K562 (cell line): Measurements from ENCODE around the gene LIPE. TPM values are rescaled to one million over a fixed set of nuclear protein-coding genes. Genes with fewer than 3 reads are reported as not detected.

ENCODE experiments used
- ATAC-seq: fragments of 200-7000 bp; cut with Tn5 transposase; 3 replicates; pipeline ENCODE4 v1.9.1; 2020; ENCODE audit warnings: moderate library complexity
- BruUV-seq: library from RNA; stranded (reverse); fragments of 400-500 nt; replicated peaks from 2 replicates; lab custom pipeline; 2021; lab: Mats Ljungman, UMichigan
- CTCF ChIA-PET: fragments of 300-600 bp; formaldehyde crosslinking; extraction: SDS; loops from one replicate; lab custom pipeline; 2021; ENCODE audit warnings: low intra/inter-chr PET ratio; lab: Yijun Ruan, JAX
- POLR2A ChIA-PET: fragments of 300-600, 350-650 bp; sonication (Branson Sonifier 250); formaldehyde crosslinking; extraction: SDS; loops from one replicate; lab custom pipeline; 2021; ENCODE audit warnings: antibody characterized with exemption, inconsistent platforms; lab: Yijun Ruan, JAX
- DNase-seq, 4 experiments: peaks; one replicate each; pipeline versions ENCODE4 v3.0.0 to v3.0.0-alpha.2; 2011 to 2018; ENCODE audit warnings: low spot score in 3 of 4, mixed read lengths in 3 of 4; ENCODE audit errors: extremely low read depth in 1 of 4
- FAIRE-seq: peaks from 2 replicates; lab custom pipeline; 2011; peaks lifted over from hg19 to GRCh38; lab: Jason Lieb, UNC
- H2AFZ ChIP-seq: 2 replicates; pipeline ENCODE4 v1.6.0; 2011; ENCODE audit warnings: low read depth, low read length, control low read depth, inconsistent platforms
- H3K27ac ChIP-seq: fragments of 200-600 bp; 3 replicates; pipeline ENCODE4 v1.8.0; 2011; ENCODE audit warnings: low read depth, mild to moderate bottlenecking, control low read depth, inconsistent platforms, low read length, moderate library complexity, mixed read lengths; ENCODE audit errors: extremely low read depth
- H3K27me3 ChIP-seq, 2 experiments: fragments of 300-600 bp in 1 of 2; 2 replicates in 1 of 2; 3 replicates in 1 of 2; pipeline versions ENCODE4 v1.6.0 to v1.8.0; 2011; ENCODE audit warnings: inconsistent platforms in 2 of 2, low read length in 2 of 2, mild to moderate bottlenecking in 1 of 2, mixed read lengths in 1 of 2, moderate library complexity in 1 of 2; ENCODE audit not compliant: control insufficient read depth in 2 of 2, insufficient read depth in 2 of 2
- H3K36me3 ChIP-seq: fragments of 300-600 bp; 3 replicates; pipeline ENCODE4 v1.8.0; 2011; ENCODE audit warnings: mild to moderate bottlenecking, low read length, inconsistent platforms; ENCODE audit not compliant: control insufficient read depth, insufficient read depth
- H3K4me1 ChIP-seq, 2 experiments: fragments of 200-600 bp in 1 of 2; replicated peaks in 1 of 2; 2 replicates in 1 of 2; 3 replicates in 1 of 2; pipeline versions ENCODE4 v1.5.1 to v1.8.0; 2011; ENCODE audit warnings: inconsistent platforms in 2 of 2, low read length in 2 of 2, mild to moderate bottlenecking in 1 of 2, mixed read lengths in 1 of 2, moderate library complexity in 1 of 2; ENCODE audit not compliant: control insufficient read depth in 2 of 2, insufficient read depth in 2 of 2
- H3K4me2 ChIP-seq: 2 replicates; pipeline ENCODE4 v1.6.1; 2011; ENCODE audit warnings: low read length, control low read depth, inconsistent platforms, mixed read lengths; ENCODE audit not compliant: insufficient read depth
- H3K4me3 ChIP-seq: fragments of 200-600 bp; sonication (generic), shearing (Covaris generic); 2 replicates; pipeline ENCODE4 v1.5.1; 2016; ENCODE audit warnings: control low read depth, inconsistent platforms
- H3K79me2 ChIP-seq: fragments of 200-600 bp; 3 replicates; pipeline ENCODE4 v1.8.0; 2011; ENCODE audit warnings: low read length, inconsistent platforms; ENCODE audit not compliant: control insufficient read depth, insufficient read depth
- H3K9ac ChIP-seq, 2 experiments: 2 replicates each; pipeline versions ENCODE4 v1.6.0 to v1.6.1; 2011; ENCODE audit warnings: low read depth in 2 of 2, low read length in 2 of 2, control low read depth in 1 of 2, inconsistent platforms in 1 of 2, mild to moderate bottlenecking in 1 of 2, mixed read lengths in 1 of 2; ENCODE audit not compliant: insufficient read depth in 1 of 2
- H3K9me1 ChIP-seq: one replicate; pipeline ENCODE4 v1.6.0; 2011; ENCODE audit warnings: inconsistent platforms, mild to moderate bottlenecking, low read length, moderate library complexity; ENCODE audit not compliant: control insufficient read depth, insufficient read depth
- H3K9me3 ChIP-seq: replicated peaks from 2 replicates; pipeline ENCODE4 v1.5.1; 2011; ENCODE audit warnings: low read depth, low read length, inconsistent platforms; ENCODE audit not compliant: control insufficient read depth, insufficient read depth
- H4K20me1 ChIP-seq: replicated peaks from 2 replicates; pipeline ENCODE4 v1.6.1; 2011; ENCODE audit warnings: low read length, inconsistent platforms, mixed read lengths; ENCODE audit not compliant: control insufficient read depth, insufficient read depth
- BCOR ChIP-seq: fragments of 450-650 bp; IDR thresholded peaks from 2 replicates; pipeline ENCODE4 v1.6.1; 2016
- CHD4 ChIP-seq: fragments of 200-600 bp; sonication (generic); IDR thresholded peaks from 3 replicates; pipeline ENCODE4 v1.6.1; 2012; ENCODE audit warnings: low read depth, mild to moderate bottlenecking, mixed read lengths, low read length, inconsistent platforms; ENCODE audit not compliant: insufficient read depth, insufficient replicate concordance, poor library complexity, severe bottlenecking
- ELF1 ChIP-seq: fragments of 200-800 bp; sonication (Bioruptor generic); IDR thresholded peaks from 2 replicates; pipeline ENCODE4 v1.6.1; 2016; ENCODE audit warnings: missing genetic modification characterization, missing compliant biosample characterization
- HMGN3 ChIP-seq: IDR thresholded peaks from 2 replicates; pipeline ENCODE4 v1.6.1; 2011; ENCODE audit warnings: borderline replicate concordance, low read depth, mild to moderate bottlenecking, mixed read lengths, low read length; ENCODE audit not compliant: insufficient read length; ENCODE audit errors: extremely low read depth
- MED1 ChIP-seq: sonication (generic); formaldehyde crosslinking; IDR thresholded peaks from 2 replicates; pipeline ENCODE4 v1.8.1; 2023; ENCODE audit warnings: missing genetic modification reagents, borderline replicate concordance
- NFIX ChIP-seq: fragments of 250-450 bp; sonication (Bioruptor Pico); IDR thresholded peaks from 2 replicates; pipeline ENCODE4 v1.4.0; 2020; ENCODE audit warnings: low read depth, mild to moderate bottlenecking, moderate library complexity
- RAD51 ChIP-seq: fragments of 450-650 bp; IDR thresholded peaks from 2 replicates; pipeline ENCODE4 v1.7.1; 2016; ENCODE audit warnings: low read depth, mild to moderate bottlenecking, borderline replicate concordance
- RCOR1 ChIP-seq, 2 experiments: IDR thresholded peaks; 2 replicates each; pipeline ENCODE4 v1.6.1; 2012; ENCODE audit warnings: low read depth in 2 of 2, low read length in 2 of 2, borderline replicate concordance in 1 of 2, improper control_type of control experiment in 1 of 2
- SAP30 ChIP-seq: fragments of 200-600 bp; sonication (generic); IDR thresholded peaks from 2 replicates; pipeline ENCODE4 v1.6.1; 2012; ENCODE audit warnings: borderline replicate concordance, low read depth, mild to moderate bottlenecking, moderate library complexity, low read length, control low read depth, inconsistent platforms; ENCODE audit not compliant: insufficient read depth, poor library complexity, severe bottlenecking
- WGBS: fragments of 100-300 bp; shearing (Covaris generic); methylation state at CpG from one replicate; pipeline ENCODE4 v1.1.6; 2016; ENCODE audit warnings: low coverage, mixed read lengths; ENCODE audit not compliant: insufficient coverage; ENCODE audit errors: missing lambda C conversion rate; 5-methylcytosine and 5-hydroxymethylcytosine counted together
- in situ Hi-C: fragments of 300-500 bp; cut with MboI; formaldehyde crosslinking; loops from 4 replicates; pipeline ENCODE4 v1.15.0; 2018; ENCODE audit warnings: inconsistent platforms, mixed read lengths
- intact Hi-C: fragments of 100-400 bp; cut with micrococcal nuclease; formaldehyde crosslinking; loops from 2 replicates; pipeline ENCODE4 v1.14.2; 2022
- polyA plus RNA-seq, 8 experiments: library from polyadenylated mRNA; depleted of rRNA in 4 of 8; stranded (reverse) in 5 of 8; unstranded in 3 of 8; fragments of >200 nt; fragmentation: Nextera tagmentation in 2 of 8; fragmentation: Illumina TruSeq in 1 of 8; extraction: Ambion mirVana in 2 of 8; extraction: Trizol in 1 of 8; gene quantifications; 2 replicates each; pipeline versions ENCODE4 v1.2.1 to v1.2.3, GENCODE V29; 2011 to 2014; ENCODE audit warnings: inconsistent platforms in 1 of 8, missing spikeins in 1 of 8
- total RNA-seq, 7 experiments: library from RNA; depleted of rRNA in 6 of 7; stranded (reverse); fragments of >200 nt in 6 of 7; fragmentation: Illumina TruSeq in 2 of 7; extraction: Trizol in 2 of 7; gene quantifications; 2 replicates each; pipeline versions ENCODE4 v1.2.1 to v1.2.3, GENCODE V29; 2011 to 2021; ENCODE audit warnings: low replicate concordance in 1 of 7
- TF ChIP-seq, protein P1 (sequence below): fragments of 450-650 bp; IDR thresholded peaks from 2 replicates; pipeline ENCODE4 v1.6.1; 2016; ENCODE audit warnings: borderline replicate concordance

The LIPE gene
- total and polyA plus RNA-seq, 9 of the 15 experiments (the other 6 are each of a cell fraction or from before 2014, with no cell fraction given) = 0.22 TPM; not detected in 8

DNA sequence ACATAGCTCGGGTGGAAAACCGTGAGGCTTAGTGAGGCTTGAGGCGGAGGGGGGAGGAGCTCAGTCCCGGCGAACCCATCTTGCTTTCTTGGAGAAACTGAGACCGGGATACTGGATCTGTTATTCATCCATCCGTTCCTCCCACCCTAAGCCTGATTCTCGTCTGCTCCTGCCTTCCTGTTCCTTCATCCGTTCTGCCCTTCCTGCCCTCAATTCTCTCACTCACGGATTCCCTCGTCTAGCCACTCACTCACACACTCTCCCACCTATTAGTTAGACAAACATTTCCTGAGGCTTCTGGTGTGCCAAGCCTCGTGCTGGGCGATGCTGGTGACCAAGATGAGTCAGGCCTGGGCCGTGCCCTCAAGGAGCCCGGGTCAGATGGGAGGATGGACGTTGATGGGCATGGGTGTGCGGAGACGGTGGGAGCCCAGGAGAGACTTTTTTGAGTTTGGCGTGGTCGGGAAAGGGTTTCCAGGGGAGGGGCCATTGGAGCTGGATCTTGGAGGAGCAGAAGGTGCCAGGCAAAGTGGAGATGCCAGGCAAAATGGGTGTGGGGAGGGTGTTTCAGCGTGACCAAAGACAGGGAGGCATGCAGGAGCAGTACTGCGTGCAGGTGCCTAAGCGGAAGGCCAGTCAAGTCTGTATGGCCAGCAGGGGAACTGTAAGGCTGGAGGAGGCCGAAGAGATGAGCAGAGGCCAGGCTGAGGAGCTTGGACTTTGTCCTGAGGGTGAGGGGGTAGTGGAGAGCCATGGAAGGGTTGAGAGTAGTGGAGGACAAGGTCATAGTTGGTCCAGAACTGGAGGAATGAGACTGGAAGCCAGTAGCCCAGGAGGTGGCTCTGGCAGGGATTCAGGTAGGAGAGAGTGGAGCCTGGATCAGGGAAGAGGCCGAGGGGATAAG, 29.7 kb downstream of the LIPE start:
- H3K4me2 ChIP-seq = peak overlapping the region; percentile 98
- WGBS = 21% methylated on average over 21 of the region's 25 CpGs
- peak overlapping the region; percentile 79 to 83 for H3K9ac ChIP-seq
- peak overlapping the region; percentile 91 for H2AFZ ChIP-seq
- no peaks in the 10 kb centered on the region for H3K9me3 ChIP-seq
- in situ Hi-C loops = no loop called here
- intact Hi-C loops = no loop called here
- H3K79me2 ChIP-seq = peaks cover 6% of the 10 kb centered on the region; the same call in 1 of the 3 replicates
- FAIRE-seq = no peak
- ChIA-PET POLR2A (interaction anchor here (0.6 to 2.6 kb wide), 15 partner anchors 10 to 286 kb away, joined by 3 to 13 read pairs (median 3); partner anchors contain the start of gene GSK3A), CTCF (interaction anchor here (0.9 kb wide), 1 partner anchor 289 kb away, joined by 3 read pairs; no protein-coding TSS in a partner anchor)
- no peaks in the 10 kb centered on the region for H3K36me3 ChIP-seq
- peak in 2 of 4 experiments; percentile 24 to 25 for DNase-seq
- BruUV-seq = TSS peak; percentile 90
- peak overlapping the region; percentile 49 for H3K4me3 ChIP-seq
- peaks cover 14 to 27% of the 10 kb centered on the region in 2 experiments for H3K4me1 ChIP-seq
- H3K27ac ChIP-seq = peak overlapping the region; percentile 68
- peaks cover 0 to 3% of the 10 kb centered on the region in 2 experiments; a peak in 3 of 5 replicates for H3K27me3 ChIP-seq
- peaks cover 3% of the 10 kb centered on the region for H4K20me1 ChIP-seq
- no peak for ATAC-seq
- peaks cover 5% of the 10 kb centered on the region for H3K9me1 ChIP-seq
- TF ChIP-seq, protein P1, sequence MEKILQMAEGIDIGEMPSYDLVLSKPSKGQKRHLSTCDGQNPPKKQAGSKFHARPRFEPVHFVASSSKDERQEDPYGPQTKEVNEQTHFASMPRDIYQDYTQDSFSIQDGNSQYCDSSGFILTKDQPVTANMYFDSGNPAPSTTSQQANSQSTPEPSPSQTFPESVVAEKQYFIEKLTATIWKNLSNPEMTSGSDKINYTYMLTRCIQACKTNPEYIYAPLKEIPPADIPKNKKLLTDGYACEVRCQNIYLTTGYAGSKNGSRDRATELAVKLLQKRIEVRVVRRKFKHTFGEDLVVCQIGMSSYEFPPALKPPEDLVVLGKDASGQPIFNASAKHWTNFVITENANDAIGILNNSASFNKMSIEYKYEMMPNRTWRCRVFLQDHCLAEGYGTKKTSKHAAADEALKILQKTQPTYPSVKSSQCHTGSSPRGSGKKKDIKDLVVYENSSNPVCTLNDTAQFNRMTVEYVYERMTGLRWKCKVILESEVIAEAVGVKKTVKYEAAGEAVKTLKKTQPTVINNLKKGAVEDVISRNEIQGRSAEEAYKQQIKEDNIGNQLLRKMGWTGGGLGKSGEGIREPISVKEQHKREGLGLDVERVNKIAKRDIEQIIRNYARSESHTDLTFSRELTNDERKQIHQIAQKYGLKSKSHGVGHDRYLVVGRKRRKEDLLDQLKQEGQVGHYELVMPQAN = 0 out of 2 replicates have a peak, but pooled peaks have one; percentile 15
- TF ChIP-seq RCOR1 (IDR thresholded peaks at IDR 0.05; ENCODE audit: borderline replicate concordance in 1 of 2, low read depth in 2 of 2, low read length in 2 of 2) (no peak), RAD51 (no peak), NFIX (CRISPR knock-in tag) (no peak), MED1 (no peak), BCOR (peak; percentile 61), SAP30 (peak; percentile 23), ELF1 (tag) (peak; percentile 29; the same call in 1 of the 2 replicates), HMGN3 (peak; percentile 8), CHD4 (no peak)
